HTERT RPE-1 (cell line): Measurements from ENCODE around the gene EXOSC7.
"Not testable (repeated sequence)": the region's sequence is repeated elsewhere in the genome, so short reads cannot be mapped to it uniquely, and the experiment has no call there.

Experiments
- in situ Hi-C: fragments of 300-500 bp; cut with MboI; formaldehyde crosslinking; loops from 4 replicates; pipeline ENCODE4 v1.14.3; 2020; ENCODE audit warnings: low sequenced_read_pairs

The EXOSC7 gene

DNA sequence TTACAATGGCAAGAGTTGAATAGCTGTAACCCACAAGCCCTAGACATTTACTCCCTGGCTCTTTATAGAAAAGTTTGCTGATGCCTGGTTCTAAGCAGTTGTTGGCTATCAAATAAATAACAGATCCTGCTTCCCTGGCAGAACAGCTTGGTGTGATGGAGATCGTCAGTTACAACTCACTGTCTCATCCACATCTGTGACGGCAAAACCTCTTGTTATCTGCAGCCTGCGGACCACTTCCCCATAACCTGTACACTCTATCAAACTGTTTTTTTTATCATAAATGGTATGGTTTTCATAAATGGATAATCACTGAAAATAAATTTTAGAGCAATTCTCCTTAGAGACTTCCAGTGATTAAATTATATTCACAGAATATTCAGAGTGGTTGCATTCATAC is 14.2 kb upstream of the EXOSC7 start:
- in situ Hi-C loops, result no loop called here

GRCh38 chr3:44962621-44963393 is 13.2 kb upstream of the EXOSC7 start:
- in situ Hi-C loops, result no loop called here

- in situ Hi-C loops, result no loop called here
These were observed 12.3 kb upstream of the EXOSC7 start for GRCh38 chr3:44963571-44964325.

- in situ Hi-C loops, result no loop called here
These were observed 10.9 kb upstream of the EXOSC7 start for GRCh38 chr3:44965165-44965564.

DNA sequence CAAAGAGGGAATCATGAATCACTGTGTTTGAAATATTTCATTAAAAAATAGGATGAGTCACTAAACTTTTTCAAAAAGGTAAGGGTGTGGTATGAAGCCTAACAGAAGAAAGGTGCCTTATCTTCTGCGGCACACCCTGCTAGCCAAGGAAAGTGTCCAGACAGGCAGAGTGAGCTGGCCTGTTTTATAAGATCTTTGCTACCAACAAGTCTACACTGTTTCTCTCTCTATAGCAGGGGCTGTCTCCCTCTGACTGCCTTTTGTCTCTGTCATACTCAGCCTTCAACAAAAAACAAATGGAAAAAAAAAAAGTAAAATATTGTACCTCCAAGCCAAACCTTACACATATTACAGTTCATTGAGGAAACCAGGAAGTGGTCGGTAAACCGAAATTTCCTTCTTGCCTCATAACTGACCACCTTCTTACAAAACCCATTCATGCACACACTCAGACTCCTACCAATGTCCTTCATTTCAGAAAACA is 9.2 kb upstream of the EXOSC7 start:
- in situ Hi-C loops, result no loop called here

- in situ Hi-C loops, result no loop called here
These were observed 7.6 kb upstream of the EXOSC7 start for GRCh38 chr3:44968447-44968858.

DNA sequence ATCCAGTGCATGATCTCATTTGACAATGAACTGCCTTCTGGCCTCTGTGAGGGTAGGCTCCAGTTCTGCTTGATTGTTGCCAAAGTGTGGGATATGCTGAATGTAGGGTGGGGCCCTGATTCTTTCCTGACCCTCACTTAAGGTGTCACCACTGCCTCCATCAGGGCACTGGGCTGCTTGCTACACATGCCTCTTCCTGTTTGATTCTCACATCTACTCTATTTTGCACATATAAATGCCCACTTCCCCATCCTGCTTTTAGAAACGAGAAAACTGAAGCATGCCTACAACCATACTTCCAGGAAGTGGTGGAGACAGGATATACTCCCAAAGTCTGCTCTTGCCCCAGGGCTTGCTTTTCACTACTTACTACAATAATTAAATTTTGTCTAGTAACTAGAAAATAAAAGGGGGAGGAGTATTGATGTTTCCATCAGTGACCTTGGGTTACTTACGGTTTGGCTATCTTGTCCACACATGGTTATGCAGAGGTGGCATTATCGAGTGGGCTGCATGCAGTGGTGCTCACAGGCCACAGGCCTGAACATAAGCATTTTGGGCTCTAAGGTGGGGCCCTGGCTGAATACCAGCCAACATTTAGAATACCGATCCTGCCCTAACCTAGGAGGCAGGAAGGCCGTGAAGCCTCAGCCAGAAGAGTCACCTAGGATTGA is 6.8 kb upstream of the EXOSC7 start:
- in situ Hi-C loops, result no loop called here

DNA sequence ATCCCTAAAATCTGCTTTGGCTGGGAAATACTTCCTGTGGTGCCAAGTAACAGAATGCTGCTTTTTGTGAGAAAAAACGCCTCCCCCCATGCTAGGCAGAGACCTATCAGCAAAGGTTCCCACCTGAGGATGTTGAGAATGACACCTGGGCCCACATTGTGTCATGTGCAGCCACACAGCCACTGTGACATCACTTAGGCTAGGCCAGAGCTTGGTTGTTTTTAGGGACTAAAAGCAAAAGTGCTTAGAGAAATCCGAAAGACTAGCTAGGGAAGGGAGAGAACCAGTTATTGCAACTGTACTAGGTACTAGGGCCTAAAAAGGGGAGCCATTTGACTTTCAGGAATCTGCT is 6.2 kb upstream of the EXOSC7 start:
- in situ Hi-C loops, result no loop called here

- in situ Hi-C loops, result no loop called here
These were observed 5.0 kb upstream of the EXOSC7 start for GRCh38 chr3:44970926-44971490.

GRCh38 chr3:44974416-44974815 is 1.6 kb upstream of the EXOSC7 start:
- in situ Hi-C loops, result no loop called here

DNA sequence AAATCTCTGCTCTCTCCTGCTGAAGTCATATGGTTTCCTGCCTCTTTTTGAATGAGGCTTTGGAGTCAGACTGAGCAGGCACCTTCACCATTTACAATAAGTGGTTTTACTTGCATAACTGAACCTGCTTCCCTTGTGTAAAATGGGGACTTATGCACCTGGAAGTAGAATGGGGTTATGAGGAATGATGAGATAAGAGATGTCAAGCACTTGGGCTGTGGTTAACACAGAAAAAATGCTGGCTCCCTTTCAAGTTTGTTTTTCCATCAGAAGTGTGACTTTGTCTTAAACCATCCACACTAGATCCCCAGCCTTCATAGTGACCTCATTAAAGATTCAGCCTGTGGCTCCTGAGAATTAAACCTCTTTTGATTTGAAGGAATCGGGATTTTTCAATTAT is 5.2 kb downstream of the EXOSC7 start:
- in situ Hi-C loops, result no loop called here

- in situ Hi-C loops, result no loop called here
These were observed 5.7 kb downstream of the EXOSC7 start for GRCh38 chr3:44981751-44982150.

DNA sequence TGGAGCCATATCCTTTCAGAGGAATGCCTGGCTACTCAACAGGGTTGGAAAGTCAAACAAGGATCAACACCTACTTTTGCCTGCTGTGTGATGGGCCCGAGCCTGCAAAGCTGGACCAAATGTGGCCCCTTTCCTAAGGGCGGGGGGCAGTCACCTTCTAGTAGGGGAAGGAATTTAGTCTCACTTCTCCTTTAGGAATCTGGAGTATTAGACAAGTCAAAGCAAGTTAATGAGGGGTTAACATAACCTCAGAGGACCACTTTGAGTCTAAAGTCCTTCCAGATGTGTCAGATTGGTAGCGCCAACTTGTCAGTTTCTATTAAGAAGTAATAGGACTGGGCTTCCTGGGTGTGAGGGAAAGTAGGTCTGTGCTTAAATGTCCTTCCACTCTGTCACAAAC is 6.8 kb downstream of the EXOSC7 start:
- in situ Hi-C loops, result no loop called here

DNA sequence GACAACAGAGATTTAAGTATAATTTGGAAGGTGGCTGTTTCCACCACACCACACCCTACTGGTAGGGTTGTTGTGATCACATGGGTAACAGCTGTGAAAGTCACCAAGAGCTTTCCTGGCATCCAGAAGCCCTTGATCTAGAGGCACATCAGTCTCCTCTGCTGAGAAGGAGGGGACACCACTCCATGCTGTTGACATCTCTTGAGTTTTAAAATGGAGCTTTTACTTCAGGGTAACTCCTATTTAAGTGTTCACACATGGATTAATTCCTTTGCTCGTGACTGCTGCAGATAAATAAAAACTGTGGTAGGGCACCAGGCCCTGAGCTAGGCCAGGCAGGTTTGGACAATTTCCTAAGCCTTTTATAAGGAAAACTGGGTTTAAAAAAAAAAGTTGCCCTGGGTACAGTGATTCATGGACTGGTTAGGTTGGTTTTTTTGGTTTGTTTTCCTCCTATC is 7.5 kb downstream of the EXOSC7 start:
- in situ Hi-C loops, result no loop called here

DNA sequence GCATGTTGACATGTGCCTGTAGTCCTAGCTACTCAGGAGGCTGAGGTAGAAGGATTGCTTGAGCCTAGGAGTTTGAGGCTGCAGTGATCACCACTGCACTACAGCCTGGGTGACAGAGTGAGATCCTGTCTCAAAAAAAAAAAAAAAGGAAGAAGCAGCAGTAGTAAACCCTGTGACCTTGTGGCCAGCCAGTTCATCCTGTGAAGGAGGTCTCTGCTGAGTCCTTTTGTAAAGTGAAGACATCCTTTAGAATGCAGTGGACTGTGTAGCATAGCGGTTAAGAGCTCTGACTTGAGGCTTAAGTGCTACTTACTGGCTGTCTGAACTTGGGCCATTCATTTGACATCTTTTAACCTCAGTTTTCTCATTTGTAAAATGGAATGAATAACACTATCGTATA is 8.3 kb downstream of the EXOSC7 start:
- in situ Hi-C loops, result no loop called here

GRCh38 chr3:44986330-44986729 is 10.3 kb downstream of the EXOSC7 start:
- in situ Hi-C loops, result not testable (repeated sequence)

GRCh38 chr3:44987332-44987731 is 11.3 kb downstream of the EXOSC7 start:
- in situ Hi-C loops, result no loop called here

DNA sequence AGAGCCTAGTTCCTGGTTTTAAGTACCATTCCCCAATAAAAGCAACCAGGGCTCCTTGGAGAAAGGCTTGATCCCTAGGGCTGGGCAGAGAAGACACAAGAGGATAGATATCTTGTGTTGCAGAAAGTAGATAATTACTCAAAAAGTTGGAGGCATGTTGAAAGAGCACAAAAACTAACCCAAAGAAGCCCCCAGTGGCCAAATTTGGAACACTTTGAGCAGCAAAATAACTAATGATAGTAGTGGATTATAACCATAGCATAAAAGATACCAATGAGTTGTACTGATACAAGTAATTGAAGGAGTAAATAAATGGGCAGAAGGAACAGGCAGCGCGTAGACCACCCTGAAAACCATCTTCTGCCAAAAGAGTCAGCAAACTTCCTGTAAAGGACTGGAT is 12.0 kb downstream of the EXOSC7 start:
- in situ Hi-C loops, result no loop called here

GRCh38 chr3:44989141-44989540 is 13.1 kb downstream of the EXOSC7 start:
- in situ Hi-C loops, result no loop called here

DNA sequence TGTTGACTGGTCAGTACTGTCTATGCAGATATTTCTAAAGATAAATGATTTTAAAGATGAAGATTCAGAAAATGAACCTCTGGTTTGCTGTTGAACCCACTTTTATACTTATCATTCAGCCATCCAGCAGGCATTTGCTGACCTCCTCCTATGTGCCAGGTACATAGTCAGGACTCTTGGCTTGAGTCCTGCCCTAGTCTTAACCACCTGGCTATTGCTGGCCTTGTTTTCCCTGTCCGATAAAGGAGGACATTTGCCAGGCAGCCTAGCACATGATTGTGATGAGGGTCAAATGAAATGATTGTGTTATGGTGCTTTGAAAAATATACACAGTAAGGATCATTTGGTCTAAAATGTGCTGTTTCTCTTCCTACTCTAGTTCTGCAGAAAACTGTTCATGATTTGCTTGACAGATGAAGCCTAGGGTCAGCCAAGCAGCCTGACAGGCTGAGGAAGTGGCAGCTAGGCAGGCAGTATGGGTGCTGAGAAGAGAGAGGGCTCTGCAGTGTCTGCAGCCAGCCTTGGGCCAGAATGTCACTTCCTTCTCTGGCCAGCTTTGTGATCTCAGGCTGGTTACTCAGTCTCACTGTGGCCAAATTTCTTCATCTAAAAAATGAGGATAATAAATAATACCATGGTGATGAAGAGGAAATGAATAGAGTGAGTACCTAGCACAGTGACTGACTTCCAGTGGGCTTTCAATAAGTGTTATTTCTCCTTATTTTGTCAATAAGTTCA is 13.8 kb downstream of the EXOSC7 start:
- in situ Hi-C loops, result no loop called here

- in situ Hi-C loops, result no loop called here
These were observed 15.3 kb downstream of the EXOSC7 start for GRCh38 chr3:44991326-44991725.
